Epithelial cell of proximal tubule (primary cell): ENCODE measurements around the gene SHLD3. TPM values are rescaled to one million over a fixed set of nuclear protein-coding genes. Genes with fewer than 3 reads are reported as not detected.
A peak's percentile ranks its signal among the peaks of the same experiment; 100 is the strongest.

Experiments
- DNase-seq: peaks from one replicate; pipeline ENCODE4 v3.0.0-alpha.2; 2011; ENCODE audit warnings: low read depth
- H3K4me3 ChIP-seq: 2 replicates; pipeline ENCODE4 v1.5.1; 2011; ENCODE audit warnings: low read depth, mild to moderate bottlenecking, low read length
- total RNA-seq: library from RNA; depleted of rRNA; stranded (reverse); fragments of >200 nt; gene quantifications from 2 replicates; pipeline ENCODE4 v1.2.3, GENCODE V29; 2015
- TF ChIP-seq, protein P1 (sequence below): conservative IDR thresholded peaks from 2 replicates; pipeline ENCODE4 v1.5.1; 2012; ENCODE audit warnings: low read depth, mild to moderate bottlenecking, low read length

SHLD3 gene
- total RNA-seq, 1 donor from 2014 or later: 1.8 TPM

DNA sequence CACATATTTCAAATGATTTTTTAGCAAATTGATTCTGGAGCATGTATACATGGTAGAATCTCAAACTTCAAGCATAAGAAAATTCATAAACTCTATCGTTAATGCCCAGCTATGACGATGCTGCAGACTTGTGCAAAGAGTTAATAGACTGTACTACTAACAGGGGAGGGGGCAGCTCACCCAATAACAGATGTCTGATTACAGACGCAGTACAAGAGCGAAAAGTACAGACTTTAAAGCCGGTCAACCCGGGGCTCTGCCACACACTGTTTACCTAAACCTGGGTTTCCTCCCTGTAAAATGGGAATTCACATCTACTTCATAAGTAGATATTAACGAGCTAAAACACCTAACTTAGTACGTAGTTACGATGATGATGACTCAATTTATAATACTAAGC is 1.3 kb upstream of the SHLD3 start:
- TF ChIP-seq, protein P1, sequence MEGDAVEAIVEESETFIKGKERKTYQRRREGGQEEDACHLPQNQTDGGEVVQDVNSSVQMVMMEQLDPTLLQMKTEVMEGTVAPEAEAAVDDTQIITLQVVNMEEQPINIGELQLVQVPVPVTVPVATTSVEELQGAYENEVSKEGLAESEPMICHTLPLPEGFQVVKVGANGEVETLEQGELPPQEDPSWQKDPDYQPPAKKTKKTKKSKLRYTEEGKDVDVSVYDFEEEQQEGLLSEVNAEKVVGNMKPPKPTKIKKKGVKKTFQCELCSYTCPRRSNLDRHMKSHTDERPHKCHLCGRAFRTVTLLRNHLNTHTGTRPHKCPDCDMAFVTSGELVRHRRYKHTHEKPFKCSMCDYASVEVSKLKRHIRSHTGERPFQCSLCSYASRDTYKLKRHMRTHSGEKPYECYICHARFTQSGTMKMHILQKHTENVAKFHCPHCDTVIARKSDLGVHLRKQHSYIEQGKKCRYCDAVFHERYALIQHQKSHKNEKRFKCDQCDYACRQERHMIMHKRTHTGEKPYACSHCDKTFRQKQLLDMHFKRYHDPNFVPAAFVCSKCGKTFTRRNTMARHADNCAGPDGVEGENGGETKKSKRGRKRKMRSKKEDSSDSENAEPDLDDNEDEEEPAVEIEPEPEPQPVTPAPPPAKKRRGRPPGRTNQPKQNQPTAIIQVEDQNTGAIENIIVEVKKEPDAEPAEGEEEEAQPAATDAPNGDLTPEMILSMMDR: no peak
- DNase-seq: no peak

DNA sequence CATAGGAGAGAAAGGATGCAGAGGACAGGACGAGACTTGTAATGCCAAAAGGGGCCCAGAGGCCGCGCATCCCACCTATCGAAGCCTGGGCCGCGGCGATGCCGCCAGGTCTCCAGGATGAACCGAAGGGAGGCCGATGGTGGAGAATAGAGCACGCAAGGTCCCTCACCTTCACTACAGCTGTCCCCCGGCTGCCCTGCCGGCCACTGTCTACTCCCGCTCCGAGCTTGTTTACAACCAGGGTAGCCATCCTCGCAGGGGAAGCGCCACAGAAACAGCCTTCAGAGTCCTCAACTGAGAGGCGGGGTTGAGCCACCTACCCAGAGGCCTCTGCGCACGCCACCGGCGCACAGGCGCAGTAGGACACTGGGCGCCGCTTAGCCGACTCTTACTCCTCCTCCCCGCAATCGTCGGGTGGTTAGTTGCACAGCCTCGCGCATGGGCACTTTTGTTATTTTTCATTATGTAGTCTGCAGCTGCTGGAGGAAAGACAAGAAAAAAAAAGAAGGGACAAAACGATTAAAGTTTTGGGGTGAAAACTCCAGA is 729 bp upstream of the SHLD3 start, which contains the start of gene TRIM23:
TRIM23 (minus strand) TSS at position 309 of the 546 bp plus-strand sequence; CDS start at position 250, 59 bp downstream.
- peak within 1 kb of the TSS; percentile 94 for H3K4me3 ChIP-seq
- peak; percentile 66 for DNase-seq
- TF ChIP-seq, protein P1: no peak

More for the DNA sequence above, 1.3 kb upstream of the SHLD3 start:
- peak overlapping the region; percentile 94 for H3K4me3 ChIP-seq

DNA sequence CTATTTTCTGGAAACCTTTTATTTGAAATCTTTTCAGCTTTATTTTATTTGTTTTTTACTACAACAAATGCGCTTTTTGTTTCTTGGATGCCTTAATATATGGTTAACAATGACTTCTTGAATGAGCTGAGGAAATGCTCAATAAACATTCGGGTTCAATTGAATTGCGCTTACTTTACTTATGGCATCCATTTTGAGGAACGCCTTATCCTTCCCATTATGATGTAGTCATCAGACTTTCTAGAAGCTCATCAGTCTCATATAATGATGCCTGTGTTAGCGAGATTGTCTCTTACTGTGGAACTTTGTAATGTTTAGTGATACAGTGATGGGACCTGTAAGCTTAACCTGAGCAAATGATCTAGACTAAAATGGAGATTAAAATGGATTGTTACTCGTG is 916 bp downstream of the SHLD3 start:
- no peak for DNase-seq
- TF ChIP-seq, protein P1: no peak
- H3K4me3 ChIP-seq: peak overlapping the region; percentile 94

DNA sequence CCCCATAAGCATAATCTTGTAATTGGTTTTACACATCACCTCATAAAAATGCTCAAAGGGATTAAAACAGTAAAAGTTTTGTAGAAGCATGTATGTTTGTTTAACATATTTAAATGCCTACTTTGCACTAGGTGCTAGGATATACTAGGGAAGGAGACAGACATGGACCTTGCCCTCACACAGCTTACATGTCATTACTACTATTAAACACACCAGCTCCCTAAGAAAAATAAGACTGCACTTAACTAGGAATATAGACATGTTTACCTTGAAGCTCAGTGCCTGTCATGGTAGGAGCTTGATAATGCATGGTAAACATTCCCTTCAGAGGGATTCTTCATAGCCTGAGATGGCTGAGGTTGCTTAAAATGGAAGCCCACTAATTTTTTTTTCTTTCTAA is 6.2 kb downstream of the SHLD3 start:
- DNase-seq: no peak
- TF ChIP-seq, protein P1: no peak
- no peak overlapping the region for H3K4me3 ChIP-seq

DNA sequence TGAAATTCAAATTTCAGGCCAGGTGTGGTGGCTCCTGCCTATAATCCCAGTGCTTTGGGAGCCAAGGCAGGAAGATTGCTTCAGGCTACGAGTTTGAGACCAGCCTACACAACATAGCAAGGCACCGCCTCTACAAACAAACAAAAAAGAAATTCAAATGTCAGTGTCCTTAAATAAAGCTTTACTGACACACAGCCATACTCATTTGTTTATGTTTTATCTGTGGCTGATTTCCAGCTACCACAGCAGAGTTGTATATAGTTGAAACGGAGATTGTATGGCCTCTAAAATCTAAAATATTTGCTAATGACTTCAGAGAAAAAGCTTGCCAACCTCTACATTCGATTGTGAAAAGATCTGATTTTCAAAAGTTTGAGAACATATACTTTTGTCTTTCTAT is 15.4 kb downstream of the SHLD3 start:
- no peak overlapping the region for H3K4me3 ChIP-seq
- TF ChIP-seq, protein P1: no peak
- no peak for DNase-seq

DNA sequence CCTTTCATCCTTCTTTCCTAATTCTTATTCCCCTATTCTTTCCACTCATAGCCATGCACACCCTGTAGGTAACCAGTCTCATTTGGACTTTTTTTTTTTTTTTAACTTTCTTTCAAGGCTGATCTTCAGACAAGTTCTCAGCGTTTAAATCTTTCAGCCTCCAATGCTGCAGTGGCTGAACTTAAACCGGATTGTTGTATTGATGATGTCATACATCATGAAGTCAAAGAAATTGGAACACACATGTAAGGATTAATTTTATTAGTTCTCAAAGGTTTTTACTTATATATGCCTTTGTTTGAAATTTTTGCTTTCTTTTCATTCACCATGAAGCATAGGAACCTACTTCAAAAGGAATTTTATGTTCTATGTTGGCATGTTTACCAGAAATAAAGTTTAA is 22.1 kb downstream of the SHLD3 start:
- DNase-seq: no peak
- H3K4me3 ChIP-seq: no peak overlapping the region
- TF ChIP-seq, protein P1: no peak

DNA sequence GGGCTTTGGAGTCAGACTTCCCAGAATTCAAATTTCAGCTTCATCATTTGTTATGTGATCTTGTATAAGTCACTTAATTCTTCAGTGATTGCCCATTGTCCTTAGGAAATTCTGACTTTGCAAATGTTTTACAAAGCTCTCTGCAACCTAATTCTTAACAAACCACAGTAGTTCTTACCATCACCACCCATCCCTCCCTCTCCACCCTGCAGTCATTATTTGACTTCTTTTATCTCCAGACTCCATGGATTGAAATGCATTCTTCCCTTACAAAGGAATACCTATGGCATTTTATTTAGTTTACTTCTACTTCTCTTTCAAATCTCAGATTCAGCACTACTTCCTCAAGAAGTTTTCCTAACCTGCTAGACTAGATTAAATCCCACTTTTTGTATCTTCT is 23.1 kb downstream of the SHLD3 start:
- TF ChIP-seq, protein P1: no peak
- H3K4me3 ChIP-seq: no peak overlapping the region
- no peak for DNase-seq
